Activated naive CD4-positive, alpha-beta T cell treated with anti-CD3 and anti-CD28 coated beads for 36 hours (primary cell): ENCODE results near the gene TNFAIP3. TPM values are rescaled to one million over a fixed set of nuclear protein-coding genes. Genes with fewer than 3 reads are reported as not detected.
A peak's percentile ranks its signal among the peaks of the same experiment; 100 is the strongest.
"Not testable (repeated sequence)": the region's sequence is repeated elsewhere in the genome, so short reads cannot be mapped to it uniquely, and the experiment has no call there.

ENCODE experiments used
- CTCF ChIA-PET: fragments of 350-600 bp; sonication (Branson Sonifier 250); formaldehyde crosslinking; loops from one replicate; lab custom pipeline; 2021; ENCODE audit warnings: antibody characterized with exemption; lab: Charles Lee
- DNase-seq: peaks from one replicate; pipeline ENCODE4 v3.0.0-alpha.2; 2020
- H3K27ac Mint-ChIP-seq: one replicate; pipeline ENCODE4 v1.8.0; 2021; ENCODE audit warnings: mild to moderate bottlenecking, mixed read lengths
- H3K27me3 Mint-ChIP-seq: one replicate; pipeline ENCODE4 v1.8.0; 2021; ENCODE audit warnings: low read depth, mixed read lengths
- H3K36me3 Mint-ChIP-seq: one replicate; pipeline ENCODE4 v1.8.0; 2021; ENCODE audit warnings: low read depth, mixed read lengths
- H3K4me1 Mint-ChIP-seq: one replicate; pipeline ENCODE4 v1.8.0; 2021; ENCODE audit warnings: low read depth, mixed read lengths
- H3K4me3 Mint-ChIP-seq: one replicate; pipeline ENCODE4 v1.8.0; 2021; ENCODE audit warnings: mild to moderate bottlenecking, moderate library complexity, mixed read lengths
- H3K9me3 Mint-ChIP-seq: one replicate; pipeline ENCODE4 v1.8.0; 2021; ENCODE audit warnings: mixed read lengths
- intact Hi-C: fragments of 100-400 bp; cut with micrococcal nuclease; formaldehyde crosslinking; loops from one replicate; pipeline ENCODE4 v1.15.1; 2023
- total RNA-seq, 2 experiments: library from RNA; stranded (reverse); gene quantifications; one replicate each; pipeline ENCODE4 v1.2.3, GENCODE V29; 2021

Gene TNFAIP3
- total RNA-seq, 2 experiments from 2014 or later = 289 to 294 TPM

- H3K9me3 Mint-ChIP-seq, intact Hi-C loops, H3K4me1 Mint-ChIP-seq, CTCF ChIA-PET, DNase-seq, H3K4me3 Mint-ChIP-seq, H3K27me3 Mint-ChIP-seq, H3K36me3 Mint-ChIP-seq, H3K27ac Mint-ChIP-seq: not testable (repeated sequence)
Observed at GRCh38 chr6:137844773-137845172, 22.3 kb upstream of the TNFAIP3 start.

DNA sequence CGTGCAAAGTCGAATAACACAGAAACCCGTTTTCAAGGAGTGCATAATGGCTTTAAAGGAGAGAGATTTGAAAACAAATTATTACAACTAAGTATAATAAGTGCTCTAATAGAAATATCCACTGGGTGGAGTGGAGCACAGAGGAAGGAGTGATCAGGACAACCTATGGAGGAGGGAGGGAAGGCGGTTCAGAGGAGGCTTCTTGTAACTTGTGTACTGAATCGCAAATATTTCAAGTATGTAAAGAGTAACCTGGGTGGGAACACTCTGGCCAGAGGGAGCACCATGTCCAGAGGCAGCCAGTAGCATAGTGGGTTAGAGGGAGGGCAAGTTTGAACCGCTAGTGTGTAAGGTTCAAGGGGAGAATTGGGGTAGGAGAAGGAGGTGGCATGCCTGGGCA is 21.6 kb upstream of the TNFAIP3 start:
- CTCF ChIA-PET = no interaction called here
- intact Hi-C loops = no loop called here
- Mint-ChIP-seq H3K36me3 (no peaks in the 10 kb centered on the region), H3K9me3 (peaks cover 6% of the 10 kb centered on the region), H3K4me3 (no peak overlapping the region), H3K27ac (no peak overlapping the region), H3K4me1 (peaks cover 13% of the 10 kb centered on the region), H3K27me3 (no peaks in the 10 kb centered on the region)
- DNase-seq = no peak

- CTCF ChIA-PET = no interaction called here
- intact Hi-C loops = no loop called here
- DNase-seq = no peak
- Mint-ChIP-seq H3K27me3 (no peaks in the 10 kb centered on the region), H3K9me3 (no peaks in the 10 kb centered on the region), H3K4me3 (no peak overlapping the region), H3K36me3 (no peaks in the 10 kb centered on the region), H3K27ac (no peak overlapping the region), H3K4me1 (peaks cover 22% of the 10 kb centered on the region)
Observed at GRCh38 chr6:137846274-137846673, 20.8 kb upstream of the TNFAIP3 start.

DNA sequence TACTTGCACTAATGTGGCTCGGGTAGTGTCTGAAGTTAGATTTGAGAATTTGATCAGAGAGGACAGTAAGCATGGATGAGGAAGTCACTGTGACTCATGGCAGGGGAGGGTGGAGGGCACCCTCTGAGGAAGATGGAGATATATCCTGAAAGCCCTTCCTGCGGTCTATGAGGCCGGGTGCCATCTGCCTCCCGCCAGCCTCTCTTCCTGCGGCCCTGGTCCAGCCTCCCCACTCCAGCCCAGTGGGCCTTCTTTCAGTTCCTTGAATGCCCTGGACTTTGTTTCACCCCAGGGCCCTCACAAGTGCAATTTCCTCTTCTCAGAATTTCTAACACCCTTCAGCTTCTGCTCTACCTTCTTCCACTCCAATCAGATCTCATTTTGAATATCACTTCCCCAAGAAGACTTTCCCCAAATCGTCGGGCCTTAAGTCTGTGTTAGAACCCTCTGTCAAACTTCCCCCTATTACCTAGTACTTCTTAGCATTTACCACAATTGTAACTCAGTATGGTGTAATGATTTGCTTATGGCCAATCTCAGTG is 20.2 kb upstream of the TNFAIP3 start:
- no peaks in the 10 kb centered on the region for H3K9me3 Mint-ChIP-seq
- no peaks in the 10 kb centered on the region for H3K36me3 Mint-ChIP-seq
- no peaks in the 10 kb centered on the region for H3K27me3 Mint-ChIP-seq
- peaks cover 27% of the 10 kb centered on the region for H3K4me1 Mint-ChIP-seq
- H3K27ac Mint-ChIP-seq = no peak overlapping the region
- CTCF ChIA-PET = interaction anchor here (0.8 to 1.2 kb wide), 2 partner anchors 11 to 47 kb away, joined by 3 to 4 read pairs; no protein-coding TSS in a partner anchor
- DNase-seq = no peak
- intact Hi-C loops = no loop called here
- no peak overlapping the region for H3K4me3 Mint-ChIP-seq

DNA sequence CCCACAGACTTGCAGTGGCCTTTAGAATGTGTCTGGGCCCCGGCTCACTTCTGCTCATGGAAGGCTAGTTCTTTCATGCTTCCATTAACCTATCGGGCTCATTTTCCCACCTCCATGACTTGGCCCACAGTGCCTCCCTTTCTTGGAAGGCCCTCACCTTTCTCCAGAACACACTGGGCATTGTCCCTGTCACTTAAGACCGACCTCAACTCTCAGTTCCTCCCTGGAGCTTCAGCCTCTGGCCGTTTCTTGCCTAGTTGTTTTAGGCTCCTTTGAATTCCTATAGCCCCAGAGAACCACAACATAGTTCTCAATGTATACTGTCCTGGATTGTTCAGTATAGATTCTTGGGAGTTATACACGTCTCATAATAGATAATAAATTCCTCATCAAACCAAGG is 19.3 kb upstream of the TNFAIP3 start:
- no peaks in the 10 kb centered on the region for H3K36me3 Mint-ChIP-seq
- H3K9me3 Mint-ChIP-seq = no peaks in the 10 kb centered on the region
- intact Hi-C loops = no loop called here
- CTCF ChIA-PET = interaction anchor here (0.5 to 1.2 kb wide), 4 partner anchors 12 to 93 kb away, joined by 3 to 4 read pairs (median 4); no protein-coding TSS in a partner anchor
- no peak overlapping the region for H3K4me3 Mint-ChIP-seq
- peaks cover 35% of the 10 kb centered on the region for H3K4me1 Mint-ChIP-seq
- no peak overlapping the region for H3K27ac Mint-ChIP-seq
- DNase-seq = no peak
- H3K27me3 Mint-ChIP-seq = no peaks in the 10 kb centered on the region

- Mint-ChIP-seq H3K4me3 (no peak overlapping the region), H3K9me3 (no peaks in the 10 kb centered on the region), H3K27me3 (no peaks in the 10 kb centered on the region), H3K4me1 (peaks cover 35% of the 10 kb centered on the region), H3K36me3 (peaks cover under 1% of the 10 kb centered on the region), H3K27ac (no peak overlapping the region)
- intact Hi-C loops = loop anchor here (1.0 kb wide), 8 partner anchors 12 to 692 kb away; no protein-coding TSS in a partner anchor
- no peak for DNase-seq
- CTCF ChIA-PET = no interaction called here
Observed at GRCh38 chr6:137848672-137849071, 18.4 kb upstream of the TNFAIP3 start.

- peak; percentile 72 for DNase-seq
- peak overlapping the region; percentile 2 for H3K27ac Mint-ChIP-seq
Observed at GRCh38 chr6:137849181-137849980, 17.7 kb upstream of the TNFAIP3 start.

GRCh38 chr6:137849981-137850714 is 16.9 kb upstream of the TNFAIP3 start:
- DNase-seq = no peak
- H3K27me3 Mint-ChIP-seq = no peaks in the 10 kb centered on the region
- H3K36me3 Mint-ChIP-seq = peaks cover 2% of the 10 kb centered on the region
- H3K27ac Mint-ChIP-seq = peak overlapping the region; percentile 17
- H3K4me3 Mint-ChIP-seq = no peak overlapping the region
- H3K4me1 Mint-ChIP-seq = peaks cover 35% of the 10 kb centered on the region
- CTCF ChIA-PET = interaction anchor here (1.6 kb wide), 1 partner anchor 51 kb away, joined by 4 read pairs; no protein-coding TSS in a partner anchor
- intact Hi-C loops = loop anchor here (1.0 kb wide), 8 partner anchors 10 to 694 kb away; no protein-coding TSS in a partner anchor
- no peaks in the 10 kb centered on the region for H3K9me3 Mint-ChIP-seq

More at GRCh38 chr6:137849181-137849980, 17.7 kb upstream of the TNFAIP3 start:
- Mint-ChIP-seq H3K36me3 (peaks cover 2% of the 10 kb centered on the region), H3K4me1 (peaks cover 35% of the 10 kb centered on the region), H3K4me3 (no peak overlapping the region), H3K27me3 (no peaks in the 10 kb centered on the region), H3K9me3 (no peaks in the 10 kb centered on the region)
- CTCF ChIA-PET = interaction anchor here (1.6 kb wide), 1 partner anchor 50 kb away, joined by 4 read pairs; no protein-coding TSS in a partner anchor
- intact Hi-C loops = loop anchor here (1.0 kb wide), 8 partner anchors 11 to 693 kb away; no protein-coding TSS in a partner anchor

DNA sequence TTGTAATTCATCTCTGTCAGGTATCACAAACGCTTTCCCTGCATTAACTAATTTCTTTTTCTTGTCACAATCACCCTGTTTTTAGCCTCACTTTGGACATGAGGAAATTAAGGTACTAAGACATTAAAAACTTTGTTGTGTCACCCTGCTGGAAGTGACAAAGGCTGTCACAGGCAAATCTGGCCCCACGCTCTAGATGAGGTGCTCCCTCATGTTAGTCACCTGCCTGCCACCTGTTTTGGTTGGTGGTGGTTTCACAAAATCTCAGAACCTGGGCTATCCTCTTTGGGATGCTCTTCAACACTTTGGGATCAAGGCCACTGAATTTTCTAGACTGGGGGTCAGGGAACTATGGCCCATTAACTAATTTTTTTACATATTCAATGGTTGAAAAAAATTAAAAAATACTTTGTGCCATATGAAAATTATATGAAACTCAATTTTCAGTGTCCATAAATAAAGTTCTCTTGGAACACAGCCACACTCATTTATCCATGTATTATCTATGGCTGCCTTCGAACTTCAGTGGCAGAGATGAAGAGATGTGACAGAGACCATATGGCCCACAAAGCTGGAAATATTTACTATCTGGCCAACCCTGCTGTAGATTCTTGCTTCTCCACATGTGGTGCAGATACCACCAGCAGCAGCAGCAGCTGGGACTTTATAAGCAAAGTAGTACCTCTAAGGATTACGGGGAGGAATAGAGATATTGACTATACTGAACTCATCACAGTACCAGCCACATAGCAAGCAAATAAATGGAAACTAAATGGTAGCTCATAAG is 16.1 kb upstream of the TNFAIP3 start:
- intact Hi-C loops = no loop called here
- Mint-ChIP-seq H3K4me3 (no peak overlapping the region), H3K27ac (peak overlapping the region; percentile 17), H3K36me3 (peaks cover 7% of the 10 kb centered on the region), H3K9me3 (peaks cover 4% of the 10 kb centered on the region), H3K27me3 (no peaks in the 10 kb centered on the region), H3K4me1 (peaks cover 35% of the 10 kb centered on the region)
- peak; percentile 53 for DNase-seq
- CTCF ChIA-PET = interaction anchor here (1.2 to 1.6 kb wide), 2 partner anchors 52 to 144 kb away, joined by 3 to 4 read pairs; no protein-coding TSS in a partner anchor

GRCh38 chr6:137851669-137852068 is 15.4 kb upstream of the TNFAIP3 start:
- Mint-ChIP-seq H3K27ac (no peak overlapping the region), H3K9me3 (peaks cover 4% of the 10 kb centered on the region), H3K4me1 (peaks cover 35% of the 10 kb centered on the region), H3K36me3 (peaks cover 12% of the 10 kb centered on the region), H3K27me3 (no peaks in the 10 kb centered on the region), H3K4me3 (no peak overlapping the region)
- CTCF ChIA-PET = interaction anchor here (0.6 to 1.2 kb wide), 2 partner anchors 21 to 145 kb away, joined by 3 to 4 read pairs; no protein-coding TSS in a partner anchor
- intact Hi-C loops = no loop called here
- DNase-seq = peak; percentile 62

- intact Hi-C loops = no loop called here
- Mint-ChIP-seq H3K27ac (no peak overlapping the region), H3K4me3 (no peak overlapping the region), H3K36me3 (peaks cover 14% of the 10 kb centered on the region), H3K27me3 (no peaks in the 10 kb centered on the region), H3K4me1 (peaks cover 35% of the 10 kb centered on the region), H3K9me3 (peaks cover 4% of the 10 kb centered on the region)
- DNase-seq = no peak
- CTCF ChIA-PET = interaction anchor here (1.0 kb wide), 1 partner anchor 9 kb away, joined by 3 read pairs; no protein-coding TSS in a partner anchor
Observed at GRCh38 chr6:137852346-137852745, 14.7 kb upstream of the TNFAIP3 start.
